ENCODE data around the gene CNTN6. TPM values are rescaled to one million over a fixed set of nuclear protein-coding genes. Genes with fewer than 3 reads are reported as not detected.

The CNTN6 gene
- total and polyA plus RNA-seq, 2 of the 4 experiments (the other 2 are of a cell fraction) = not detected

GRCh38 chr3:1091286-1091685 is 1.5 kb upstream of the CNTN6 start:
- H2AK5ac ChIP-seq (ENCODE audit: low read depth, low read length) = no peak overlapping the region
- H3K4ac ChIP-seq (ENCODE audit: low read depth, low read length) = no peak overlapping the region
- H2BK20ac ChIP-seq (ENCODE audit: low read depth, low read length) = no peak overlapping the region
- no peaks in the 10 kb centered on the region for H4K20me1 ChIP-seq (ENCODE audit: insufficient read depth, low read length)
- H3K79me1 ChIP-seq (ENCODE audit: low read depth in 1 of 2, low read length in 2 of 2) = no peaks in the 10 kb centered on the region
- no peak overlapping the region for H2BK120ac ChIP-seq (ENCODE audit: low read depth, low read length)
- 57% methylated on average over 1 of the region's 1 CpG; no CpG with 5 or more reads in 1 of the 2 experiments for WGBS, 2 experiments (ENCODE audit: extremely low coverage in 2 of 2, insufficient read length in 1 of 2)
- no peaks in the 10 kb centered on the region for H3K36me3 ChIP-seq (ENCODE audit: control insufficient read depth, insufficient read depth, low read length)
- H4K91ac ChIP-seq (ENCODE audit: insufficient read depth, low read depth, low read length) = no peak overlapping the region
- DNase-seq = no peak
- H3K56ac ChIP-seq (ENCODE audit: extremely low read depth, insufficient read depth, low read length) = no peak overlapping the region
- TF ChIP-seq, protein P1, sequence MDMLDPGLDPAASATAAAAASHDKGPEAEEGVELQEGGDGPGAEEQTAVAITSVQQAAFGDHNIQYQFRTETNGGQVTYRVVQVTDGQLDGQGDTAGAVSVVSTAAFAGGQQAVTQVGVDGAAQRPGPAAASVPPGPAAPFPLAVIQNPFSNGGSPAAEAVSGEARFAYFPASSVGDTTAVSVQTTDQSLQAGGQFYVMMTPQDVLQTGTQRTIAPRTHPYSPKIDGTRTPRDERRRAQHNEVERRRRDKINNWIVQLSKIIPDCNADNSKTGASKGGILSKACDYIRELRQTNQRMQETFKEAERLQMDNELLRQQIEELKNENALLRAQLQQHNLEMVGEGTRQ (IDR thresholded peaks at IDR 0.05; ENCODE audit: low read depth, low read length) = no peak
- TF ChIP-seq, protein P2, sequence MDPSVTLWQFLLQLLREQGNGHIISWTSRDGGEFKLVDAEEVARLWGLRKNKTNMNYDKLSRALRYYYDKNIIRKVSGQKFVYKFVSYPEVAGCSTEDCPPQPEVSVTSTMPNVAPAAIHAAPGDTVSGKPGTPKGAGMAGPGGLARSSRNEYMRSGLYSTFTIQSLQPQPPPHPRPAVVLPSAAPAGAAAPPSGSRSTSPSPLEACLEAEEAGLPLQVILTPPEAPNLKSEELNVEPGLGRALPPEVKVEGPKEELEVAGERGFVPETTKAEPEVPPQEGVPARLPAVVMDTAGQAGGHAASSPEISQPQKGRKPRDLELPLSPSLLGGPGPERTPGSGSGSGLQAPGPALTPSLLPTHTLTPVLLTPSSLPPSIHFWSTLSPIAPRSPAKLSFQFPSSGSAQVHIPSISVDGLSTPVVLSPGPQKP (IDR thresholded peaks at IDR 0.05; ENCODE audit: borderline replicate concordance, low read depth, low read length) = no peak
- TF ChIP-seq NFE2L2 (IDR thresholded peaks at IDR 0.05; ENCODE audit: low read depth, low read length) (no peak), RFX5 (IDR thresholded peaks at IDR 0.05; ENCODE audit: low read depth, low read length) (no peak), FOS (IDR thresholded peaks at IDR 0.05; ENCODE audit: low read depth, low read length) (no peak), MXI1 (IDR thresholded peaks at IDR 0.05; ENCODE audit: borderline replicate concordance, low read depth, low read length) (no peak), RCOR1 (IDR thresholded peaks at IDR 0.05; ENCODE audit: insufficient replicate concordance, low read length) (no peak), MAZ (IDR thresholded peaks at IDR 0.05; ENCODE audit: borderline replicate concordance, low read depth, low read length) (no peak), CEBPB (IDR thresholded peaks at IDR 0.05; ENCODE audit: low read depth, low read length) (no peak), BHLHE40 (IDR thresholded peaks at IDR 0.05; ENCODE audit: low read depth, low read length) (no peak), RAD21 (IDR thresholded peaks at IDR 0.05; ENCODE audit: low read length) (no peak), SMC3 (IDR thresholded peaks at IDR 0.05; ENCODE audit: low read depth, low read length) (no peak), CHD1 (IDR thresholded peaks at IDR 0.05; ENCODE audit: low read depth, low read length) (no peak), MAFK (IDR thresholded peaks at IDR 0.05; ENCODE audit: low read depth, low read length) (no peak), POLR2A (IDR thresholded peaks at IDR 0.05; ENCODE audit: low read depth, low read length) (no peak)
- TF ChIP-seq, protein P3, sequence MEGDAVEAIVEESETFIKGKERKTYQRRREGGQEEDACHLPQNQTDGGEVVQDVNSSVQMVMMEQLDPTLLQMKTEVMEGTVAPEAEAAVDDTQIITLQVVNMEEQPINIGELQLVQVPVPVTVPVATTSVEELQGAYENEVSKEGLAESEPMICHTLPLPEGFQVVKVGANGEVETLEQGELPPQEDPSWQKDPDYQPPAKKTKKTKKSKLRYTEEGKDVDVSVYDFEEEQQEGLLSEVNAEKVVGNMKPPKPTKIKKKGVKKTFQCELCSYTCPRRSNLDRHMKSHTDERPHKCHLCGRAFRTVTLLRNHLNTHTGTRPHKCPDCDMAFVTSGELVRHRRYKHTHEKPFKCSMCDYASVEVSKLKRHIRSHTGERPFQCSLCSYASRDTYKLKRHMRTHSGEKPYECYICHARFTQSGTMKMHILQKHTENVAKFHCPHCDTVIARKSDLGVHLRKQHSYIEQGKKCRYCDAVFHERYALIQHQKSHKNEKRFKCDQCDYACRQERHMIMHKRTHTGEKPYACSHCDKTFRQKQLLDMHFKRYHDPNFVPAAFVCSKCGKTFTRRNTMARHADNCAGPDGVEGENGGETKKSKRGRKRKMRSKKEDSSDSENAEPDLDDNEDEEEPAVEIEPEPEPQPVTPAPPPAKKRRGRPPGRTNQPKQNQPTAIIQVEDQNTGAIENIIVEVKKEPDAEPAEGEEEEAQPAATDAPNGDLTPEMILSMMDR (conservative IDR thresholded peaks at IDR 0.05; ENCODE audit: low read depth, low read length) = no peak
- H2AFZ ChIP-seq (replicated peaks; ENCODE audit: low read length, poor library complexity) = no peak overlapping the region
- H3K9ac ChIP-seq (ENCODE audit: low read depth, low read length) = no peak overlapping the region
- dilution Hi-C loops (cut with HindIII; ENCODE audit: low sequenced_read_pairs, unreplicated experiment) (no loop called here), intact Hi-C loops (cut with micrococcal nuclease) (no loop called here), in situ Hi-C loops (cut with MboI; ENCODE audit: low sequenced_read_pairs) (no loop called here)
- no peak overlapping the region for H2BK5ac ChIP-seq (ENCODE audit: low read depth, low read length, poor library complexity, severe bottlenecking)
- no peaks in the 10 kb centered on the region for H3K4me1 ChIP-seq (ENCODE audit: control insufficient read depth, insufficient read depth, low read length)
- CTCF ChIA-PET = no interaction called here
- H2AK9ac ChIP-seq (replicated peaks; ENCODE audit: low read depth, low read length, poor library complexity) = no peak overlapping the region
- H3K4me3 ChIP-seq (ENCODE audit: insufficient read depth, low read depth, low read length) = no peak overlapping the region
- no peak overlapping the region for H4K5ac ChIP-seq (ENCODE audit: low read depth, low read length)
- H2BK15ac ChIP-seq (ENCODE audit: low read depth, low read length) = no peak overlapping the region
- no peak overlapping the region for H4K8ac ChIP-seq (ENCODE audit: low read depth in 2 of 2, low read length in 2 of 2)
- no peak for ATAC-seq (ENCODE audit: low read depth)
- no peak overlapping the region for H3K27ac ChIP-seq (ENCODE audit: insufficient read depth, low read length)
- peaks cover 5% of the 10 kb centered on the region; the same call in 1 of the 2 replicates for H3K9me3 ChIP-seq (ENCODE audit: control insufficient read depth, insufficient read depth, low read length)
- no TSS peak for BruUV-seq (replicated peaks)
- no peaks in the 10 kb centered on the region for H3K27me3 ChIP-seq (ENCODE audit: control insufficient read depth, insufficient read depth, low read length)
- no peaks in the 10 kb centered on the region for H3K9me1 ChIP-seq (ENCODE audit: insufficient read depth, low read length)
- H3K18ac ChIP-seq (ENCODE audit: low read depth, low read length) = no peak overlapping the region
- no peak overlapping the region for H3K23ac ChIP-seq (ENCODE audit: low read depth, low read length)
- no peak overlapping the region for H3K4me2 ChIP-seq (ENCODE audit: low read depth, low read length)
- POLR2A ChIA-PET (ENCODE audit: unreplicated experiment) = no interaction called here
- no peak overlapping the region for H3K14ac ChIP-seq (replicated peaks; ENCODE audit: low read depth, low read length)
